Esophagus muscularis mucosa (tissue), 4 donors: Measurements from ENCODE around the gene SYT3. TPM values are rescaled to one million over a fixed set of nuclear protein-coding genes. Genes with fewer than 3 reads are reported as not detected.
"Not testable (repeated sequence)": the region's sequence is repeated elsewhere in the genome, so short reads cannot be mapped to it uniquely, and the experiment has no call there.

Source experiments
- DNase-seq: peaks from one replicate; pipeline ENCODE4 v3.0.0-alpha.2; 2017; ENCODE audit errors: extremely low spot score
- H3K27ac ChIP-seq, 4 donors: fragments of 200-600 bp; sonication (generic); replicated peaks in 1 of 4; 1 replicate in 3 of 4; 2 replicates in 1 of 4; pipeline ENCODE4 v1.5.1; 2016 to 2019; ENCODE audit warnings: mild to moderate bottlenecking in 1 of 4
- H3K27me3 ChIP-seq, 4 donors: fragments of 200-600 bp; sonication (generic); one replicate each; pipeline versions ENCODE4 v1.5.1 to v1.6.0; 2016 to 2019
- H3K36me3 ChIP-seq, 4 donors: fragments of 200-600 bp; sonication (generic); one replicate each; pipeline ENCODE4 v1.5.1; 2016 to 2019
- H3K4me1 ChIP-seq, 4 donors: fragments of 200-600 bp; sonication (generic); one replicate each; pipeline ENCODE4 v1.5.1; 2016 to 2019
- H3K4me3 ChIP-seq, 4 donors: fragments of 200-600 bp; sonication (generic); 1 replicate in 2 of 4; 2 replicates in 2 of 4; pipeline ENCODE4 v1.5.1; 2016 to 2019; ENCODE audit warnings: mild to moderate bottlenecking in 4 of 4, moderate library complexity in 1 of 4
- H3K9me3 ChIP-seq, 4 donors: fragments of 200-600 bp; sonication (generic); 1 replicate in 3 of 4; 2 replicates in 1 of 4; pipeline ENCODE4 v1.5.1; 2016 to 2019
- EP300 ChIP-seq: sonication (generic); formaldehyde crosslinking; IDR thresholded peaks from one replicate; pipeline ENCODE4 v1.6.1; 2017; ENCODE audit warnings: antibody characterized with exemption
- POLR2A ChIP-seq: fragments of 450-650 bp; IDR thresholded peaks from one replicate; pipeline ENCODE4 v1.6.1; 2017; ENCODE audit warnings: antibody characterized with exemption, moderate library complexity, mild to moderate bottlenecking, low read depth
- POLR2AphosphoS5 ChIP-seq, 2 donors: sonication (generic); formaldehyde crosslinking; IDR thresholded peaks; one replicate each; pipeline ENCODE4 v1.6.1; 2017; ENCODE audit warnings: antibody characterized with exemption in 2 of 2
- WGBS: methylation state at CpG from one replicate; pipeline ENCODE4 v1.1.5; 2018; 5-methylcytosine and 5-hydroxymethylcytosine counted together
- intact Hi-C: fragments of 100-400 bp; cut with DNase I; formaldehyde crosslinking; loops from one replicate; pipeline ENCODE4 v1.15.1; 2023
- total RNA-seq, 4 donors: library from RNA; depleted of rRNA; stranded (reverse); fragments of >200 nt; gene quantifications; one replicate each; pipeline versions ENCODE4 v1.1.0 to v1.2.1, GENCODE V29; 2016
- TF ChIP-seq, protein P1 (sequence below), 3 experiments: fragments of 200-600 bp in 2 of 3; fragments of 450-650 bp in 1 of 3; sonication (generic) in 2 of 3; IDR thresholded peaks; one replicate each; pipeline ENCODE4 v1.5.1; 2017 to 2019; ENCODE audit warnings: antibody characterized with exemption in 3 of 3, mild to moderate bottlenecking in 2 of 3, moderate library complexity in 1 of 3

Gene SYT3
- total RNA-seq, 4 donors from 2014 or later = 0.17 to 1.2 (median 0.71) TPM; not detected in 1

DNA sequence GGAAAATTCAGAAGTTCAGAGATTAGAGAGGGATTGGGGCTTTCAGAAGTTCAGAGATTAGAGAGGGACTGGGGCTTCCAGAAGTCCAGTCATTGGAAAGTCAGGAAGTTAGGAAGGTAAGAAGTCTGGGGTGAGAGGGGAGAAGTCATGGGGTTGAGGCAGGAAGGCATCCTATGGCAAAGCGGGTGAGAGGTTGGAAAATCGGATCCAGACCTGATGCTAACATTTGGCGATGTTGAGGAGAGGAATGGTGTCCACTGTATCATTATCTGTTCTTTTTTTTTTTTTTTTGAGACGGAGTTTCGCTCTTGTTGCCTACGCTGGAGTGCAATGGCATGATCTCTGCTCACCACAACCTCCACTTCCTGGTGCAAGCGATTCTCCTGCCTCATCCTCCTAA lies 11.1 kb downstream of the SYT3 start:
- 93% methylated on average over 7 of the region's 7 CpGs for WGBS
- intact Hi-C loops = no loop called here
- H3K27me3 ChIP-seq = peaks cover 0 to 63% (median 0%) of the 10 kb centered on the region in 4 donors
- H3K36me3 ChIP-seq = no peaks in the 10 kb centered on the region
- peaks cover 0 to 7% (median 5%) of the 10 kb centered on the region in 4 donors for H3K9me3 ChIP-seq
- H3K4me1 ChIP-seq = no peaks in the 10 kb centered on the region
- H3K27ac ChIP-seq = no peak overlapping the region
- no peak overlapping the region for H3K4me3 ChIP-seq
- no peak for TF ChIP-seq POLR2AphosphoS5 (IDR thresholded peaks at IDR 0.05)
- TF ChIP-seq, protein P1, sequence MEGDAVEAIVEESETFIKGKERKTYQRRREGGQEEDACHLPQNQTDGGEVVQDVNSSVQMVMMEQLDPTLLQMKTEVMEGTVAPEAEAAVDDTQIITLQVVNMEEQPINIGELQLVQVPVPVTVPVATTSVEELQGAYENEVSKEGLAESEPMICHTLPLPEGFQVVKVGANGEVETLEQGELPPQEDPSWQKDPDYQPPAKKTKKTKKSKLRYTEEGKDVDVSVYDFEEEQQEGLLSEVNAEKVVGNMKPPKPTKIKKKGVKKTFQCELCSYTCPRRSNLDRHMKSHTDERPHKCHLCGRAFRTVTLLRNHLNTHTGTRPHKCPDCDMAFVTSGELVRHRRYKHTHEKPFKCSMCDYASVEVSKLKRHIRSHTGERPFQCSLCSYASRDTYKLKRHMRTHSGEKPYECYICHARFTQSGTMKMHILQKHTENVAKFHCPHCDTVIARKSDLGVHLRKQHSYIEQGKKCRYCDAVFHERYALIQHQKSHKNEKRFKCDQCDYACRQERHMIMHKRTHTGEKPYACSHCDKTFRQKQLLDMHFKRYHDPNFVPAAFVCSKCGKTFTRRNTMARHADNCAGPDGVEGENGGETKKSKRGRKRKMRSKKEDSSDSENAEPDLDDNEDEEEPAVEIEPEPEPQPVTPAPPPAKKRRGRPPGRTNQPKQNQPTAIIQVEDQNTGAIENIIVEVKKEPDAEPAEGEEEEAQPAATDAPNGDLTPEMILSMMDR (IDR thresholded peaks at IDR 0.05) = no peak
- TF ChIP-seq POLR2A = no peak
- TF ChIP-seq EP300 = no peak
- DNase-seq = no peak

DNA sequence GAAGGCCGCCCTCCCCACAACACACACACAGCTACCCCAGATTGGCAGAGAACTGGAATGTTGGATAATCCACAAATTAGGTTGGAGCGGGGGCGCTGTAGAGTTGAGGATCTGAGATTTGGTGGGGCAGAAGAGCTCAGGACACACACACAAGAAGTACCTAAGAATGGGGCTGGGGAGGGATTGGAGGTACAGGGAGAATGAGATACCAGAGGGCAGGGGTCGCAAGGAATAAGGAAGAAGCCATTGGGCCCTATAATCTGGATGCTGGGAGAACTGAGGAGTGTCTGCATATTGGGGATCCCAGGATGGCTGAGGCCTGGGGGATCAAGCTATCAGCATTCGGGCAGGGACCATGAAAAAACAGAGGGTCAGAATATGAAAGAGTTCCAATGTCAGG lies 11.5 kb downstream of the SYT3 start:
- TF ChIP-seq POLR2A = no peak
- TF ChIP-seq EP300 = no peak
- TF ChIP-seq, protein P1 (IDR thresholded peaks at IDR 0.05) = no peak
- no peaks in the 10 kb centered on the region for H3K36me3 ChIP-seq
- no peak overlapping the region for H3K27ac ChIP-seq
- no peaks in the 10 kb centered on the region for H3K4me1 ChIP-seq
- DNase-seq = no peak
- H3K9me3 ChIP-seq = peaks cover 0 to 3% (median under 1%) of the 10 kb centered on the region in 4 donors
- no peak overlapping the region for H3K4me3 ChIP-seq
- 92% methylated on average over 5 of the region's 5 CpGs for WGBS
- intact Hi-C loops = no loop called here
- H3K27me3 ChIP-seq = peaks cover 0 to 59% (median 0%) of the 10 kb centered on the region in 4 donors

DNA sequence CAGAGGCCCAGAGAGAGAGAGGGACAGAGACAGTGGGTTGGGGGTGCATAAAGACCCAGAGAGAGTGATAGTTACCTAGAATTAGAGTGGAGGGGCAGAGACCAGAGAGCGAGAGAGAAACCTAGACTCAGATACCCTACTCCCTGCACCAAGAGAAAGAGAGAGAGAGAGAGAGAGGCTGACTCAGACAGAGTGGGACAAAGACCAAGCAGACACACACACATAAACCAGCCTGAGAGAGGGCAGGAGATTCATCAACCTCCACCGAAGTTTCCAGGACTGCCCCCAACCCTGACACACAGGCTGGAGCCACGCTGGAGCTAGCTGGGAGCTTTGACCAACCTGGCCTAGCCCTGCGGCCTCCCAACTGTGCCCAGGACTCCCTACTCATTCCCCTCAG lies 12.9 kb downstream of the SYT3 start:
- Histone ChIP-seq H3K4me1 (no peaks in the 10 kb centered on the region), H3K27ac (no peak overlapping the region), H3K4me3 (no peak overlapping the region), H3K36me3 (no peaks in the 10 kb centered on the region), H3K9me3 (no peaks in the 10 kb centered on the region), H3K27me3 (peaks cover 0 to 47% (median 0%) of the 10 kb centered on the region in 4 donors)
- intact Hi-C loops = no loop called here
- 66% methylated on average over 4 of the region's 4 CpGs for WGBS
- no peak for TF ChIP-seq POLR2A
- no peak for DNase-seq

DNA sequence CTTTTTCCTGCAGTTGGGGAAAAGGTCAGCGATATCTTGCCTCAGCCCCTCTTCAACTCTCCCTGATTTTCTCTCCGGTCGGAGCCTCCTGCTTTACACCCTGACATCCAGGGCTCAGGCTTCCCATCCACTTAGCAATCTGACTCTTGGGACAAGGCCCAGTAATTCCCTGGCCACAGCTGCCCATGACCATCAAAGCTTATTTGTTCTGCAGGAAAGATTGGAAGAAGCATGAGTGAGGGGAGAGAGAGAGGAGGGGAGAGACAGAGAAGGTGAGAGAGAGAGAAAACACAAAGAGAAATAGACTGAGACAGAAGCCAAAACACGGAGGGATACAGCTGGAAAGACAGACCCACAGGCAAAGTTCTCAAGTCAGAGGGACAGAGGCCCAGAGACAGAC lies 13.7 kb downstream of the SYT3 start:
- intact Hi-C loops = no loop called here
- TF ChIP-seq POLR2AphosphoS5 (IDR thresholded peaks at IDR 0.05) (no peak), POLR2A (no peak), EP300 (no peak)
- TF ChIP-seq, protein P1 (IDR thresholded peaks at IDR 0.05) = no peak
- no peaks in the 10 kb centered on the region for H3K36me3 ChIP-seq
- H3K4me1 ChIP-seq = no peaks in the 10 kb centered on the region
- DNase-seq = no peak
- H3K9me3 ChIP-seq = no peaks in the 10 kb centered on the region
- H3K27ac ChIP-seq = no peak overlapping the region
- H3K27me3 ChIP-seq = peaks cover 0 to 42% (median 0%) of the 10 kb centered on the region in 4 donors
- H3K4me3 ChIP-seq = no peak overlapping the region
- WGBS = 64% methylated on average over 4 of the region's 4 CpGs

- WGBS = 90% methylated on average over 44 of the region's 44 CpGs
- H3K27ac ChIP-seq = no peak overlapping the region
- intact Hi-C loops = no loop called here
- H3K4me3 ChIP-seq = no peak overlapping the region
- no peaks in the 10 kb centered on the region for H3K4me1 ChIP-seq
- no peak for DNase-seq
- no peaks in the 10 kb centered on the region for H3K36me3 ChIP-seq
- TF ChIP-seq POLR2AphosphoS5 (IDR thresholded peaks at IDR 0.05) = no peak
- TF ChIP-seq, protein P1 (IDR thresholded peaks at IDR 0.05) = no peak
- TF ChIP-seq POLR2A = no peak
- no peak for TF ChIP-seq EP300
- H3K9me3 ChIP-seq = no peaks in the 10 kb centered on the region
- peaks cover 0 to 39% (median 0%) of the 10 kb centered on the region in 4 donors for H3K27me3 ChIP-seq
These were observed 14.6 kb downstream of the SYT3 start for GRCh38 chr19:50624949-50625600.

- H3K27ac ChIP-seq, H3K36me3 ChIP-seq, H3K9me3 ChIP-seq, H3K4me3 ChIP-seq, intact Hi-C loops, H3K4me1 ChIP-seq, DNase-seq: not testable (repeated sequence)
- whole genome bisulfite sequencing = 40% methylated on average over 1 of the region's 5 CpGs
- peaks cover 0 to 17% (median 0%) of the 10 kb centered on the region in 4 donors for H3K27me3 ChIP-seq
These were observed 19.2 kb downstream of the SYT3 start for GRCh38 chr19:50620394-50620906.

DNA sequence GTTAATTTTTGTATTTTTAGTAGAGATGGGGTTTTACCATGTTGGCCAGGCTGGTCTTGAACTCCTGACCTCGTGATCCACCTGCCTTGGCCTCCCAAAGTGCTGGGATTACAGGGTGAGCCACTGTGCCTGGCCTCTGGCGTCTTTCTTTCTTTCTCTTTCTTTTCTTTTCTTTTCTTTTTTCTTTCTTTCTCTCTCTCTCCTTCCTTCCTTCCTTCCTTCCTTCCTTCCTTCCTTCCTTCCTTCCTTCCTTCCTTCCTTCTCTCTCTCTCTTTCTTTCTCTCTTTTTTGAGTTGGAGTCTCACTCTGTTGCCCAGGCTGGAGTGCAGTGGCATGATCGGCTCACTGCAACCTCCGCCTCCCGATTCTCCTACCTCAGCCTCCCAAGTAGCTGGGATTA lies 20.5 kb downstream of the SYT3 start:
- peaks cover 0 to 12% (median 0%) of the 10 kb centered on the region in 4 donors for H3K27me3 ChIP-seq
- H3K4me1 ChIP-seq, H3K27ac ChIP-seq, intact Hi-C loops, H3K4me3 ChIP-seq, DNase-seq, H3K36me3 ChIP-seq, H3K9me3 ChIP-seq: not testable (repeated sequence)
- 82% methylated on average over 5 of the region's 5 CpGs for WGBS

DNA sequence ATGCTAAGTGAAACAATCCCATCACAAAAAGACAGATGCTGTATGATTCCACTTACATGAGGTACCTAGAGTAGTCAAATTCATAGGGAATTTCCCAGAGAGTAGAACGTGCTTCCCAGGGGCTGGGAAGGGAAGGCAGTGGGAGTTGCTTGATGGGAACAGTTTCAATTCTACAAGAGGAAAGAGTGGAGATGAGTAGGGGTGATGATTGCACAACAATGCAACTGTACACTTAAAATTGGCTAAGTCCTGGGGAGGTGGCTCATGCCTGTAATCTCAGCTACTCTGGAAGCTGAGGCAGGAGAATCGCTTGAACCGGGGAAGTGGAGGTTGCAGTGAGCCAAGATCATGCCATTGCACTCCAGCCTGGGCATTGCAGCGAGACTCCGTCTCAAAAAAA lies 21.3 kb downstream of the SYT3 start:
- intact Hi-C loops, DNase-seq, H3K27ac ChIP-seq, H3K9me3 ChIP-seq, H3K4me3 ChIP-seq, H3K4me1 ChIP-seq, H3K36me3 ChIP-seq: not testable (repeated sequence)
- H3K27me3 ChIP-seq = peaks cover 0 to 12% (median 0%) of the 10 kb centered on the region in 4 donors
- 88% methylated on average over 4 of the region's 5 CpGs for WGBS
